GM18507 (cell line): ENCODE results near the gene NR1H3.

ENCODE experiments used
- DNase-seq: peaks from one replicate; pipeline ENCODE4 v3.0.0; 2011; ENCODE audit warnings: low read depth; ENCODE audit not compliant: insufficient read length; ENCODE audit errors: extremely low spot score
- FAIRE-seq: peaks from 2 replicates; lab custom pipeline; 2011; peaks lifted over from hg19 to GRCh38; lab: Jason Lieb, UNC

The NR1H3 gene

GRCh38 chr11:47242596-47243192 lies 15.1 kb upstream of the NR1H3 start:
- DNase-seq (no peak), FAIRE-seq (no peak)

GRCh38 chr11:47243454-47243853 lies 14.3 kb upstream of the NR1H3 start:
- DNase-seq = no peak
- no peak for FAIRE-seq

GRCh38 chr11:47244448-47245350 lies 13.1 kb upstream of the NR1H3 start:
- no peak for DNase-seq
- FAIRE-seq = no peak

- DNase-seq (no peak), FAIRE-seq (no peak)
Measured at GRCh38 chr11:47245611-47246357, 12.0 kb upstream of the NR1H3 start.

- DNase-seq (no peak), FAIRE-seq (no peak)
Measured at GRCh38 chr11:47247502-47247901, 10.3 kb upstream of the NR1H3 start.

GRCh38 chr11:47248304-47248663 lies 9.5 kb upstream of the NR1H3 start:
- peak; percentile 62 for FAIRE-seq
- no peak for DNase-seq

- FAIRE-seq = peak; percentile 66
- DNase-seq = peak; percentile 72
Measured at GRCh38 chr11:47248664-47249377, 9.0 kb upstream of the NR1H3 start, which contains the start of gene ACP2. ACP2 (minus strand) TSS chr11:47248814; CDS start chr11:47248789, 25 bp downstream.

GRCh38 chr11:47249378-47249715 lies 8.4 kb upstream of the NR1H3 start:
- FAIRE-seq (no peak), DNase-seq (no peak)

- DNase-seq = no peak
- no peak for FAIRE-seq
Measured at GRCh38 chr11:47251751-47252150, 6.0 kb upstream of the NR1H3 start.

GRCh38 chr11:47253660-47254059 lies 4.1 kb upstream of the NR1H3 start:
- no peak for FAIRE-seq

GRCh38 chr11:47254386-47254785 lies 3.4 kb upstream of the NR1H3 start:
- FAIRE-seq (no peak), DNase-seq (no peak)

More at GRCh38 chr11:47253660-47254059, 4.1 kb upstream of the NR1H3 start:
- DNase-seq = no peak

- DNase-seq (no peak), FAIRE-seq (no peak)
Measured at GRCh38 chr11:47256374-47256773, 1.4 kb upstream of the NR1H3 start.

GRCh38 chr11:47257177-47257516 lies 649 bp upstream of the NR1H3 start:
- DNase-seq (no peak), FAIRE-seq (no peak)

GRCh38 chr11:47258317-47258902 lies 614 bp downstream of the NR1H3 start:
- DNase-seq (no peak), FAIRE-seq (no peak)

GRCh38 chr11:47259232-47259977 lies 1.6 kb downstream of the NR1H3 start:
- FAIRE-seq = no peak
- DNase-seq = no peak

- DNase-seq (no peak), FAIRE-seq (no peak)
Measured at GRCh38 chr11:47260366-47260765, 2.6 kb downstream of the NR1H3 start.

GRCh38 chr11:47261291-47261800 lies 3.5 kb downstream of the NR1H3 start:
- DNase-seq = no peak
- FAIRE-seq = no peak

- FAIRE-seq = no peak
Measured at GRCh38 chr11:47264119-47264518, 6.3 kb downstream of the NR1H3 start.

GRCh38 chr11:47264521-47264920 lies 6.7 kb downstream of the NR1H3 start:
- FAIRE-seq = no peak
- DNase-seq = no peak

More at GRCh38 chr11:47264119-47264518, 6.3 kb downstream of the NR1H3 start:
- DNase-seq = no peak
